Measurements from ENCODE around the gene SMARCB1. TPM values are rescaled to one million over a fixed set of nuclear protein-coding genes. Genes with fewer than 3 reads are reported as not detected.
A peak's percentile ranks its signal among the peaks of the same experiment; 100 is the strongest.

The SMARCB1 gene
- total RNA-seq, 1 experiment from 2014 or later = 136 TPM

DNA sequence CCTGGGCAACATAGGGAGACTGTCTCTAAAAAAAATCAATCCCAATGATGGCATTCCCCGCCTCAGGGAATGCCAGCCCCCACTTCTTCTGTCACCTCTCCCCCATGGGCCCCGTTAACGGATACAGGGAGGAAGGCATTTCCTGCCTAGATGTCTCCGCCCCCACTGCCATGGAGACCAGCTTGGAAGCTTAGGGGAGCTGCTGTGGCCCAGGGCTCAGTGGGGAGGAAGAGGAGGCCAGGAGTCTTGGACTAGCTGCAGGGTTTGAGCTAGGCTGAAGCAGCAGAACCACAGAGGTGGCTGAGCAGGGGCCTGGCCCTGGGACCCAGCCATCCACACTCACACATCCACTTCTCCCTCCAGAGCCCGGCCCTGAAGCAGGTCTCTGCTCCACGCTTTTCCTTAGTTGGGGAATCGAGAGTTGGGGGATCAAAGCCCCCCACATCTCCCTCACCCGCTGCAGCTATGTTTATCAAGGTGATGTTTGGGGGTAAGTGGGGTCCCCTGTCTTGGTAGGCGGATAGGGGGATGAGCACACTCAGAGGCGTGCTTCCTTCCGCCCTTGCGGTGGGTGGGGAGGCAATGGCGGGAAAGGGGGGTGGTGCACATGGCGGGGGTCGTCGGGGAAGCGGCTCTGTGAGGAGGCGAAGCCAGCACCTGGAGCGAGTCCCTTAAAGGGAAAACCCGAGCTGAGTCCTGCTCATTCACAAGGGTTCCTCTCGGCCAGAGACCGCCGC is 23.8 kb upstream of the SMARCB1 start, which contains the start of gene C22orf15:
TSS of gene C22orf15 (plus strand) at position 149 of the 737 bp plus-strand sequence. CDS start at position 466, 317 bp downstream.
- Mint-ChIP-seq H3K9me3 (no peaks in the 10 kb centered on the region), H3K36me3 (ENCODE audit: insufficient read depth in 1 of 3, low read depth in 3 of 3) (peaks cover 5 to 10% (median 7%) of the 10 kb centered on the region in 3 experiments; a peak in 4 of 7 replicates), H3K4me3 (peak within 1 kb of the TSS; percentile 22 to 49; a peak in 3 of 5 replicates), H3K4me1 (peaks cover 19 to 28% of the 10 kb centered on the region in 2 experiments), H3K27me3 (ENCODE audit: low read depth) (peaks cover 32% of the 10 kb centered on the region), H3K27ac (peak within 1 kb of the TSS in 1 of 3 experiments; percentile 92; a peak in 1 of 7 replicates)
- H3K23ac ChIP-seq (ENCODE audit: insufficient read length, low read depth, low read length) = no peak within 1 kb of the TSS
- H3K23me2 ChIP-seq (ENCODE audit: insufficient read length, low read depth, low read length, poor library complexity, severe bottlenecking) = peaks cover 2% of the 10 kb centered on the region
- H3T11ph ChIP-seq (ENCODE audit: low read length) = no peak within 1 kb of the TSS
- no peak within 1 kb of the TSS for H2BK20ac ChIP-seq (ENCODE audit: low read depth, low read length, poor library complexity, severe bottlenecking)
- no peak within 1 kb of the TSS for H3K18ac ChIP-seq (ENCODE audit: insufficient read length, low read depth, low read length)
- H4K5ac ChIP-seq (ENCODE audit: insufficient read length, low read depth, low read length) = no peak within 1 kb of the TSS
- H2BK15ac ChIP-seq (ENCODE audit: low read depth, low read length) = no peak within 1 kb of the TSS
- H4K20me1 ChIP-seq (ENCODE audit: control insufficient read depth, insufficient read depth, insufficient read length) = no peaks in the 10 kb centered on the region
- H2BK12ac ChIP-seq (ENCODE audit: insufficient read length, low read depth, low read length) = no peak within 1 kb of the TSS
- no peaks in the 10 kb centered on the region for H3K79me1 ChIP-seq (ENCODE audit: insufficient read depth, low read depth, low read length, poor library complexity, severe bottlenecking)
- TF ChIP-seq, protein P1, sequence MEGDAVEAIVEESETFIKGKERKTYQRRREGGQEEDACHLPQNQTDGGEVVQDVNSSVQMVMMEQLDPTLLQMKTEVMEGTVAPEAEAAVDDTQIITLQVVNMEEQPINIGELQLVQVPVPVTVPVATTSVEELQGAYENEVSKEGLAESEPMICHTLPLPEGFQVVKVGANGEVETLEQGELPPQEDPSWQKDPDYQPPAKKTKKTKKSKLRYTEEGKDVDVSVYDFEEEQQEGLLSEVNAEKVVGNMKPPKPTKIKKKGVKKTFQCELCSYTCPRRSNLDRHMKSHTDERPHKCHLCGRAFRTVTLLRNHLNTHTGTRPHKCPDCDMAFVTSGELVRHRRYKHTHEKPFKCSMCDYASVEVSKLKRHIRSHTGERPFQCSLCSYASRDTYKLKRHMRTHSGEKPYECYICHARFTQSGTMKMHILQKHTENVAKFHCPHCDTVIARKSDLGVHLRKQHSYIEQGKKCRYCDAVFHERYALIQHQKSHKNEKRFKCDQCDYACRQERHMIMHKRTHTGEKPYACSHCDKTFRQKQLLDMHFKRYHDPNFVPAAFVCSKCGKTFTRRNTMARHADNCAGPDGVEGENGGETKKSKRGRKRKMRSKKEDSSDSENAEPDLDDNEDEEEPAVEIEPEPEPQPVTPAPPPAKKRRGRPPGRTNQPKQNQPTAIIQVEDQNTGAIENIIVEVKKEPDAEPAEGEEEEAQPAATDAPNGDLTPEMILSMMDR (conservative IDR thresholded peaks at IDR 0.05) = no peak
- H3K27ac ChIP-seq (ENCODE audit: insufficient read length, low read depth, low read length) = no peak within 1 kb of the TSS
- H4K8ac ChIP-seq (replicated peaks; ENCODE audit: insufficient read length, low read depth, low read length) = no peak within 1 kb of the TSS
- H3K4ac ChIP-seq (ENCODE audit: low read depth, low read length) = no peak within 1 kb of the TSS
- H4K91ac ChIP-seq (ENCODE audit: insufficient read length, low read depth, low read length) = no peak within 1 kb of the TSS
- no peak within 1 kb of the TSS for H3K9ac ChIP-seq (ENCODE audit: extremely low read depth, insufficient read length, low read length)
- H3K4me1 ChIP-seq (ENCODE audit: insufficient read depth, low read length) = peaks cover 4% of the 10 kb centered on the region; the same call in 1 of the 2 replicates
- H3K14ac ChIP-seq (ENCODE audit: insufficient read depth, low read length) = peak within 1 kb of the TSS; percentile 27
- no peak within 1 kb of the TSS for H3K56ac ChIP-seq (ENCODE audit: insufficient read length, low read depth, low read length)
- no peaks in the 10 kb centered on the region for H3K27me3 ChIP-seq (ENCODE audit: insufficient read depth, low read length)
- no peak within 1 kb of the TSS for H2BK120ac ChIP-seq (ENCODE audit: low read depth, low read length, poor library complexity, severe bottlenecking)
- no peak within 1 kb of the TSS for H2AFZ ChIP-seq (ENCODE audit: low read length)
- DNase-seq = peak; percentile 77
- no CpG with 5 or more reads among the region's 23 CpGs for WGBS (ENCODE audit: extremely low coverage, insufficient read length, low lambda C conversion rate)
- no peak within 1 kb of the TSS for H2AK5ac ChIP-seq (ENCODE audit: insufficient read length, low read length)
- H2BK5ac ChIP-seq (ENCODE audit: insufficient read length, low read length) = no peak within 1 kb of the TSS
- no peaks in the 10 kb centered on the region for H3K9me3 ChIP-seq (ENCODE audit: control insufficient read depth, low read depth, low read length)
- H3K79me2 ChIP-seq (ENCODE audit: insufficient read depth, low read length) = no peaks in the 10 kb centered on the region
- peak within 1 kb of the TSS; percentile 49 for H3K4me2 ChIP-seq (ENCODE audit: insufficient read depth, insufficient read length, low read length)
